MV-4-11 (cell line): ENCODE measurements around the gene TXNDC11.
A peak's percentile ranks its signal among the peaks of the same experiment; 100 is the strongest.

Experiments
- DNase-seq: peaks from one replicate; lab custom pipeline; 2025; lab: John Stamatoyannopoulos, UW

Gene TXNDC11

DNA sequence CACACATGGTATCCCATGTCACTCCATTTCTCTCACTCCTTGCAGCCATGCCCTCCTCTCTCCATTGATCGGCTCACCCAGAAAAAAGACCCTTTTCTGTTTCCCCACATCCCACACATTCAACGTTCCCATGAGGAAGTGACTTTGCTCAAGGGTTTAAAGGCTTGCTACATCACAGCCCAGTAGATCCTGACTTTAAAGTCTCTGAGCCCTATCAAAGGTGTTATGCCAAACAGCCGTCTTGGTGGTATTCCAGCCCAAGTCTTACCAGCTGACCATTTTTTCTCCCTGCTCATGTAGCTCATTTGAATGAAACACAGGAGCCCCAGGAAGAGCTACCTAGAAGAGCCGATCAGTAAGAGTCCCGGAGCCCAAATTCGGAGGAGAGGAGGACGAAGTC, 7.4 kb upstream of the TXNDC11 start:
- no peak for DNase-seq

DNA sequence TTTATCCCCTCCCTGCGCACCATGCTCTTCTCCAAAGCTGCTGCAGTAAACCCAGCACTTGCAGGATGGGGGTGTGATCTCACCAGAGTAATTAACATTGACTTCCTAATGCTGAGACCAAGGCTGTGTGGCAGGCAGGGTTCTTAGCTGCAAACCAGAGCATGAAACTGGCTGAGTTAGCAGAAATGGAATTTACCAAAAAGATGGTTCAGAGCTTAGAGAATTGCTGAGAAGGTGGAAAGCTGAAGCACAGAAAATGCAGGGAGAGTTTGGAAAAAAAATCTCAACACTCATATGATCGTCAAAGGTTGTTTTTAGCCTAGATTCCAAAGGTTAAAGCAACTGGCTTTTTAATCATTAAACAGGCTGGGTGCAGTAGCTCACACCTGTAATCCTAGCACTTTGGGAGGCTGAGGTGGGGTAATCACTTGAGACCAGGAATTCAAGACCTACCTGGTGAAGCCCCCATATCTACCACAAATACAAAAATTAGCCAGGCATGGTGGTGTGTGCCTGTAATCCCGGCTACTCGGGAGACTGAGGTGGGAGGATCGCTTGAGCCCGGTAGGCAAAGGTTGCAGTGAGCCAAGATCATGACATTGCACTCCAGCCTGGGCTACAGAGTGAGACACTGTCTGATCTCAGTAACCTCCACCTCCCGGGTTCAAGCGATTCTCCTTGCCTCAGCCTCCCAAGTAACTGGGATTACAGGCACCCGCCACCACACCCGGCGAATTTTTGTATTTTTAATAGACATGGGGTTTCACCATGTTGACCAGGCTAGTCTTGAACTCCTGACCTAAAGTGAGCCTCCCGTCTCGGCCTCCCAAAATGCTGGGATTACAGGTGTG, 6.0 kb upstream of the TXNDC11 start:
- no peak for DNase-seq

DNA sequence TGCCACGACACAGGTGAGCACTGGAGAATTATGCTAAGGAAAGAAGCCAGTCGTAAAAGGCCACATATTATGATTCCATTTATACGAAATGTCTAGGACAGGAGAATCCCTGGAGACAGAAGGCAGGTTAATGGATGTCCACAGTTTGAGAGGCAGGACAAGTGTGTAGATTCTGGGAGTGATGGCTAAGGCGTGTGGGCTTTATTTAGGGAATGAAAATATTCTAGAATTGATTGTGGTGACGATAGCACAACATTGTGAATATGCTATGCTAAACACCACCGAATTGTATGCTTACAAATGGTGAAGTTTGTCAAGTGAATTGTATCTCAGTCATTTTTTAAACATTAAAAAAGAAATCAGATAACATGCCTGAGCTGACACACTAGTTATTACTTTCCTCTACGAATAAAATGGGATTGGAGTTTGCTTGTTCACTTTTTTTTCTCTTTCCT, 5.3 kb upstream of the TXNDC11 start:
- no peak for DNase-seq

DNA sequence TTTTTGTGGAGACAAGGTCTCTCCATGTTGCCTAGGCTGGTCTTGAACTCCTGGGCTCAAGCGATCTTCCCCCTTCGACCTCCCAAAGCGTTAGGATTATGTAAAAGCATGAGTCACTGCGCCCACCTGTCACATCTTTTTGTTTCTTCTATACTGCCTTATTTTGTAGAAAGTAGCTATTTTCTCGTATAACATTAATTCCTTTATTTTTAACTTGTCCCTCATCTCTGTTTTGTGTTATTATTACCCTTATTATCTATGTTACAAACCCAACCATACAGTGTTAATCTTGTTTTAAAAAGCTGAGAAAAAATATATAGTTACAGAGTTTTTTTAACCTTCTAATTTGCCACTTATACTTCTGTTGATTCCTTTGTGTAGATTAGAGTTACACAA, 1.4 kb upstream of the TXNDC11 start:
- no peak for DNase-seq

DNA sequence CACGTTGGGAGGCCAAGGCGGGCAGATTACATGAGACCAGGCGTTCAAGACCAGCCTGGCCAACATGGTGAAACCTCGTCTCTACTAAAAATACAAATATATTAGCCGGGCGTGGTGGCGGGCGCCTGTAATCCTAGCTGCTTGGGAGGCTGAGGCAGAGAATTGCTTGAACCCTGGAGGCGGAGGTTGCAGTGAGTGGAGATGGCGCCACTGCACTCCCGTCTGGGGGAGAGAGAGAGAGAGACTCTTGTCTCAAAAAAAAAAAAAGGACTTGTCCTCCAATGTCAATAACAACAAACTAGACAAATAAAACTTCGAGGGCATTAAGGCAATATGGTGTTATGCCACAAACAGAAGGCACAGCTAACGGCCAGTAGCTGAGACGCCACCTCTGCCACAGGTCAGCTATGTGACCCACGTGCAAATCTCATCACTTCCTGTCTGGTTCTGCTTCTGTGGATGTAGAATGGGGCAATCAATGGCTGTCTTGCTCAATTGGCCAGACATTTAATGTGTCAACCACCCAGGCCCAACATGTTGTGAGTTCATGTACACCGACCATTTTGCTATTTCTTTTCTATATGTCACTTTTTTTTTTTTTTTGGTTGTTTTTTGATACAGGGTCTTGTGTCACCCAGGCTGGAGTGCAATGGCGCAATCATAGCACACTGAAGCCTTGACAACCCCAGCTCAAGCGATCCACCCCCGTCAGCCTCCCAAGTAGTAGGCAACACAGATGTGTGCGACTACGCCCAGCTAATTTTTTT, 834 bp upstream of the TXNDC11 start:
- peak; percentile 92 for DNase-seq

DNA sequence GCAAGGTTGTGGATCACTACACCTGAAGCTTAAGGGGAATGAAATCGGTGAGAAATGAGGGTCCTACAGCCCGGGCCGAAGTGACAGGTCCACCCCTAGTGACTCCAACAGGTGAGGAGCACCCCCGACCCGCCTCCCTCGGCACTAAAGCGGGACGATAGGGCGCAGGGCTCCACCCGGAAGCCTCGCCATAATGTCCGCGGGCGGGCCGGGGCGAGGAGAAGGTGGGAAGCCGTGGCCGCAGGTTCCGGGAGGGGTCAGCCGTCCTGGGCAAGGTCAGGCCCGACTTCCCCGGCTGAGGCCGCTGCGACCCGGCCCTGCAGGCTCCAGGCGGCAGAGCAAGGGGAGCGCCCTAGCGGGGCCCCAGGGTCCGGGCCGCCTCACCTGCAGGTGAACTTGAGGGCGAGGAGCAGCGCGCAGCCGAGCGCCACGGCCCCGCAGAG, 543 bp downstream of the TXNDC11 start:
- no peak for DNase-seq

DNA sequence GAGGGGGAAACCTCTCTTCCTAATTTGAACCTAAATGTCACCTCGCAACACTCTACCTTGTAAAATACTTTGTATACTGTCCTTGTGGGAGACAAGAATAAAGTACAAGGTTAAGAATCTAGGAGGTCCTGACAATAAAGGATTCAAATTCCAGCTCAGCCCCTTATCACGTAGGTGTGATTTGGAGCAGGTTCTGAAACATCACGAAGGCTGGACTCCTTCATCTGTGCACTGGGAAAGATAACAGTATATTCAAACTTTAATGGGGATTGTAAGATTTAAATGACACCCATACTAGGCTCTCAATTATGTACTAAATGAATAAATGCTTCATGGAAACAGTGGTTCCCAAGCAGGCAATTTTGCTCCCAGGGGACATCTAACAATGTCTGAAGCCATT, 2.1 kb downstream of the TXNDC11 start:
- DNase-seq = no peak

DNA sequence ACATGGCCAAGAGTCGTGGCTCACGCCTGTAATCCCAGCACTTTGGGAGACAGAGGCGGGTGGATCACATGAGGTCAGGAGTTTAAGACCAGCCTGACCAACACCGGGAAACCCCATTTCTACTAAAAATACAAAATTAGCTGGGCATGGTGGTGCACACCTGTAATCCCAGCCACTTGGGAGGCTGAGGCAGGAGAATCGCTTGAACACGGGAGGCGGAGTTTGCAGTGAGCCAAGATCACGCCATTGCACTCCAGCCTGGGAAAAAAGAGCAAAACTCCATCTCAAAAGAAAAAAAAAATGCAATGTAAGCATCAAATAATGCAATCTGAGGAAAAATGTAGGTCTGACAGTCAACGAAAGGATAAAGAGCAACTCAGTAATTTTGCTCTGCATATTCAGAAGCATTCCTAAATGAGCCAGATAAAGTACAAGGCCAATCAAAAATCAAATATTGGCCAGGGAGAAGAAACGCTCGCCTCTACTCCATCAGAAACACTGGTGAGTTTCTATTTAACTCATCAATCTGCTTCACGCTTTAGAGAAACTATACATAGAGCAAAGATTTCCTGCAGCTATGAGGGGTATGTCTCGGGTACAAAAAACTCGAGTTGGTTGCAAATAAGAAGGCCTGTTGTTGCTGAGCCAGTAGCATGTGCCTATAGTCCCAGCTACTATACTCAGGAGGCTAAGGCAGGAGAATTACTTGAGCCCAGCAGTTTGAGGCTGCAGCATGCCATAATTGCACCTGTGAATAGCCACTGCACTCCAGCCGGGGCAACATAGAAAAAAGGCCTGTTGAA, 3.7 kb downstream of the TXNDC11 start:
- DNase-seq = no peak

DNA sequence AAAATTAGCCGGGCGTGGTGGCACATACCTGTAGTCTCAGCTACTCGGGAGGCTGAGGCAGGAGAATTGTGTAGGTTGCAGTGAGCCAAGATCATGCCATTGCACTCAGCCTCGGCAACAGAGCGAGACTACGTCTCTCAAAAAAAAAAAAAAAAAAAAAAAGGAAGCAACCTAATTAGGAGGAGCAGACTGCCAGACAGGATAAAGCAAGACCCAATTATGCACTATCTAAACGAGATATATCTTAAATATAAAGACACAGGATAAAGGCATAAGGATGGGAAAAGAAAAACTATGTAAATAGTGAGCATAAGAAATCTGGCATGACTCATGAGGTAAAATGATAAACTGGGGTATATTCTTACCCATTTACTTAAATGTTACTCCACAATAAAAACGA, 4.9 kb downstream of the TXNDC11 start:
- no peak for DNase-seq

DNA sequence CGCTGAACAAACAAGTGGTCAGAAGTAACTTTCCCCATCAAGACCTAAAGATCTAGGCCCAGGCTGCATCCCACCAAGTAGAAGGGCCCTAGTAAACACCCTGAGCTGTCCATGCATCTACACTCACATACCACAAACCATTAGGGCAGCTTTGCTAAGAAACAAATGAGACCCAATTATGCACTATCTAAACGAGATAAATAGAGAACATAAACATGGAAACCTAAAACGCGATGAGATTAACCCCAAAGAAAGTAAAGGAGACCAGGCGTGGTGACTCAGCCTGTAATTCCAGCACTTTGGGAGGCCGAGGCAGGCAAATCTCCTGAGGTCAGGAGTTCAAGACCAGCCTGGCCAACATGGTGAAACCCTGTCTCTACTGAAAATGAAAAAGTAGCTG, 5.8 kb downstream of the TXNDC11 start:
- no peak for DNase-seq

DNA sequence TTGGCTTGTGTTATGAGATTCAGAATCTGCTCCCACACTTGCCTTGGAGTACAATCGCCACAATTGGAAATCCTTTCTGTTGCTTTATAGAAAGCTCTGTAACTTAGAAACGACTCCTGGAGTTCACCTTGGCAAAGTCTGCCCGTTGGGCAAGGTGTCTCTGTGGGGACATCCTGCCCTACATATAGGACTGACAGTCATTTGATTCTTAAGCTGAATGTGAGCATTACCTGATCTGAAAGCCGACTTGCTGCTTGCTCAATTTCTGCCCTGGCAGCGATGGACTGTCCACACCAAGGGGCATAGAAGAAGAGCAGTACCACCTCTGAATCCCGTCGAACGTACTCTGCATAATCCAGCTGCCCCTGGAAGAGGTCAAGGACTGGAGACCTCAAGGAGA, 6.9 kb downstream of the TXNDC11 start:
- no peak for DNase-seq

DNA sequence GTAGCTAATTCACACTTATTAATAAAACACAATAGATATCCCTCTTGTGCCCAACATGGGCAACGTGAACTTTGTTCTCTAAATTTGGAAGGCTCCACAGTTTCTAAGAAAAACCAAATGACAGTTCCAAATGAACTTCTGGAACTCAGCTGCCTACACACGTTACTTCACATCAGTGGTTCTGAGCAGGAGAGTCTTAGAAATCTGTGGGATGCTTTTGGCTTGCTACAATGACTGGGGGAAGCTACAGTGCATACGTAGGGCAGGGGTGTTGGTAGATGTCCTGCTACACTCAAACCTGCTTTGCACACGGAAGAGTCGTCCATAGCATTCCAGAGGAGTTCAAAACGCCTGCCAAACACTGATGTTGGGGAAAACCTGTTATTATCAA, 8.0 kb downstream of the TXNDC11 start:
- no peak for DNase-seq

DNA sequence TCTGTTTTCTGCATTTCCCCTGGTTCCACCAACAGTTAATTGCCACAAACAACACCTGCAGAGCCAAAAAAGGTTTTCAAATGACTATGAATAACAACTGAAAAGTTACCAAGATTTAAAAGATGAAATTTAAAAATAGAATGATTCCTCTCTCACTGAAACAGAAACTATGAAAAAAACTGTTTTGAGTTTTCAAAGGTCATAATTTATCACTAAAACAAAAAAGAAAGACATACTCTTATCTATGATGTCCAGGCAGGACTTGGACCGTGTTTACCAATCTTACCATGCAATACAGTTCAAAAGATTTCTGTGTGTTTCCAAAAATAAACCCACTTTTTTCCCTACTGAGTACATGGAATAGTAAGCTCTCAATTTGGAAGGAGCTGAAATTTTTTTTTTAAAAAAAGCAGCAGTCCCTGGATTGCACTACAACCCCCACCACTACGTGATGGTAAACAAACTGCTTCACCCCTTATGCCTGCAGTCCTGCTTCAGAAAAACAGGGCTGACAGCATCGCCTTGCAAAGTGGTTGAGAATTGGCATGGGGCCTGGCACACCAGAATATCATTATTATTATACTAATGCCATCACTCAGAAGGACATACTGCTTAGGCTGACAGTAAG, 8.5 kb downstream of the TXNDC11 start:
- no peak for DNase-seq

DNA sequence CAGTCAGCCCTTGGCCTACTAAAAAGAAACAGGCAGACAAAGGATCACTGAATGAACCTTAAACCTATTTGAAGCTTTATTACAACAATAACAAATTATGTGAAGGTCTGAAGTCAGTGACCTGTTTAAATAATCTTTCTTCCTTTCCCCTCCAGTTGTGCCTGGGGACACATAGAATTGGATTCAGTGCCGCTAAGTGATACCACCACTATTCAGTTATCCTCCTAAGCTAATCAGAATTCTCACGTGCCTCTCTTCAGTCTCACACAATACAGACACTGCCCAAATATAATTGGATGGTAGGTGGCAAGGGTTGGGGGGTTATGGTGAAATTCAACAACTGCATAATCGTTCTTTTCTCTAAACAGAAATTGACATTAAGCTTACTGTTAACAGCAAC, 11.4 kb downstream of the TXNDC11 start:
- no peak for DNase-seq

DNA sequence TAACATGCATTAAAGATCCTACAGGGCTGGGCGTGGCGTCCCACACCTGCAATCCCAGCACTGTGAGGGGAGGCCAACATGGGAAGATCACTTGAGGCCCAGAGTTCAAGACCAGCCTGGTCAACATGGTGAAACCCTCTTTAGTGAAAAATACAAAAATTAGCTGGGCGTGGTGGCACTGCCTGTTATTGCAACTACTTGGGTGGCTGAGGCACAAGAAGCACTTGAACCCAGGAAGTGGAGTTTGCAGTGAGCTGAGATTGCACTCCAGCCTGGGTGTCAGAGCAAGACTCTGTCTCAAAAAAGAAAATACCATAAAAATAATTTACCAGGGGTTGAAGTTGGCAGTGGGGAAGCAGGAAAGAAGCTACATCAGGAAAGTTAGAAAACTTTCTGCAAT, 12.9 kb downstream of the TXNDC11 start:
- no peak for DNase-seq

DNA sequence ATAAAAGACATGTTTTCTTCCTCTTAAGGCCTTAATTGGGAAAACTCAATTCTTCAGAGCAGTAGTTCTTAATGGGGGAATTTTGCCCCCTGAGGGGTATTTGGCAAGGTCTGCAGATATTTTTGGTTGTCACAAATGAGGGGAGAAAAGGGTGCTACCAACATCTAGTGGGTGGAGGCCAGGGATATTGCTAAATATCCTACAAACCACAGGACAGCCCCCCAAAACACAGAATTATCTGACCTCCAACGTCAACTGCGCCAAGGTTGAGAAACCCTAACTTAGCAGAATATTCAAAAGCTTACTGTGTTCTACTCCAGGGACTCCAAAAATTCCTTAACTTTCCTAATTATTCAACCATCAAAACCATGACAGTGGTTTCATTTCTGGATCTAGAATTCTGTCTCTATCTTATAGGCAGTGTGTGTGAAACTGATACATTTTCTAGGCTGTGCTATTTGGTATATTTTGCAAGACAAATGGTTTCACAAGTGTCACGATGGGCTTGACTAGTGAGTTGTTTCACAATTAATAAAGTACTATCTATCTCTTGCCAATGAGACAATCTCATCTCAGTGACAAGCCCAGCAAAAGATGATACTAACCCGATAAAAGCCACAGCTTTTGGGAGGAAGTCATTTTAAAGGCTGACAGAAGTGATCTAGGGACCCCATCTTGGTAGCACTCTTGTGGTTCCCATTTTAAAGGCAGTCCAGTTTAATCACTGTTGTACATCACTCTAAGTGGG, 14.7 kb downstream of the TXNDC11 start:
- DNase-seq = peak; percentile 78

DNA sequence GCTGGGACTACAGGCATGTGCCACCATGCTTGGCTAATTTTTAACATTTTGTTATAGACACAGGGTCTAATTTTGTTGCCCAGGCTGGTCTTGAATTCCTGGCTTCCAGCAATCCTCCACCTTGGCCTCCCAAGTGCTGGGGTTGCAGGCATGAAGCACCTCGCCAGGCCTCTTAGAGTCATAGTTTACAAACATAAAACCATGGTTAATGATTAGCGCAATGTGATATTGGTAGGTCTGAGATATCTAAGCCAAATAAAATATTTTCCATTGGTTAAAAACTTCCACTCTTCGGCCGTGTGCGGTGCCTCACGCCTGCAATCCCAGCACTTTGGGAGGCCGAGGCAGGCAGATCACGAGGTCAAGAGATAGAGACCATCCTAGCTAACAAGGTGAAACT, 16.6 kb downstream of the TXNDC11 start:
- DNase-seq = no peak

DNA sequence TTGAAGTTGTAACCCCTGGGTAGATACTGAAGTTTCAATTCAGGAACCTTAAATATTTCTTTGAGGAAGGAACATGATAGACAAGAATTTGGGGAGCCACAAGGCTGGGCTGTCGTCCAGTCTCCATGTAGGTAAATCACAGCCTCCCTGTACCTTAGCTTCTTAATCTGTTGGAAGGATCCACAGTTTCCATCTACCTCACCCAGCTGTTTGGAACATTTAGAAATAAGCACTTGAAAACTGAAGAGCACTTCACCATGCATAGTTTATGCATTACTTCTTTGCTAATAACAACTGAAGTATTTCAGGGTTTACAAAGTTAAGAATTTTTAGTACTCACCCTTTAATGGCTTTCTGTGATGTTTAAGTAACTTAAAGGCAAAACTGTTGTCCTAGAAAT, 17.2 kb downstream of the TXNDC11 start:
- no peak for DNase-seq

DNA sequence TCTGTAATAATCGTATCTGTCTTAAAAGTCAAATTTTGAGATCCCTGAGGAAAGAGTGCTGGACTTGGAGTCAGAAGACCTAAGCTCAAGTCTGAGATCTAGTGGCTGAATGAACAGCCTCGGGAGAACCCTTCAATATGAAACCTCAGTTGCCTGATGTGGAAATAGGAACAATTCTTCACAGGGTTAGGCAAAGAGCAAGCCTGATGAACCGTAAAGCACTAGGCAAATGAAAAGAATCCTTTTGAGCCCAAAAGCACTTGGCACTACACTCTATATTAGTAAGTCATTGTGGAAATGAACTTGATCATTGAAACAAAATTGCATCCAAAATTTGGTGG, 20.2 kb downstream of the TXNDC11 start:
- no peak for DNase-seq

DNA sequence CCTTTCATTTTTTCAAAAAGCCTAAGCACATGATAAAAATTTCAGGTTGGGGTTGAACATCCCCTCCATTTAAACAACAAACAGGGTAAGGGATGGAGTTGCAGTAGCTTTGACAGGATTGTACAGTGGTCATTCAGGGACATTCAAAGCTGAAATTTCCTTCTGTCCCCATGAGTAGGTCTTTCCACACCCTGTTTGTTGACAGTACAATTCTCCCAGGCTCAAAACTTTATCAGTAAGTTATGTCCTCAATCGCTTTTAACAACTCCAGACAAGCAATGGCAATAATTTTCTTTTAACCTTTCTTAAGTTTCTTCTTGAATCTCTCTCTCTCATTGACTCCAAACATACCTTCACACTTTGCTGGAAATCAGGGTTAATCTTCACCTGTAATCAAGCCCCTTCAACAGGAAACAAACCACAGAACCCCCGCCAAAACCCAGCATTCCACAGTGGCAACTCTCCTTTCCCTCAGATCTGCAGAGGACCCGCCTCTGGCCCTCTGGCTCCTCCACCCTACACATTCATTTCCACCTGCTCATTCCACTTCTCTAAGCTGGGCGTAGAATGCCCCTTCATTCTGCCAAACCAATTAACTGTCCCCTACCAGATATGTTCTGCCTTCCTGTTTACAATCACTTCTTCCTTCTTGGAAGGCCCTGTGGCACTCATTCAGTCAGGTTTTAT, 20.7 kb downstream of the TXNDC11 start:
- no peak for DNase-seq

DNA sequence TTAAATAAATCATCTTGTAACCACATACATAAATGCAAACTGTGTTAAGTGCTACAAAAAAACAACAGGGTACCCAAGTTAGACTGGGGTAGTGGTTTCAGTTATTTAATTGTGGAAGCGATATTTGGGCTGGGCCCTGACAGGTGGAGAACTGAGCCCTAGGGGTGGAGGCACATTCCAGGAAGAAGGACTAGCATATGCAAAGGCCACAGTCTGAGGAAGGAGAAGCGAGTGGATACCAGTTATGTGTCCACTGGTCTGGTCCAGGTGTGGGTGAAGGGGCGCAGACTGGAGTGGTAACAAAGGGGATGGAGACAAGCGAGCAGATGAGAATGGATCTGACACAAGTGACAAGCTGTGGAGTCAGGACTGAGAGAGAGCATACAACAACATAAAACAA, 22.9 kb downstream of the TXNDC11 start:
- DNase-seq = no peak
